Occipital lobe (tissue), 2 donors: Measurements from ENCODE around the gene CD247. TPM values are rescaled to one million over a fixed set of nuclear protein-coding genes. Genes with fewer than 3 reads are reported as not detected.
A peak's percentile ranks its signal among the peaks of the same experiment; 100 is the strongest.
"Not testable (repeated sequence)": the region's sequence is repeated elsewhere in the genome, so short reads cannot be mapped to it uniquely, and the experiment has no call there.

Experiments
- DNase-seq: peaks from one replicate; lab custom pipeline; 2025; lab: John Stamatoyannopoulos, UW
- total RNA-seq: library from RNA; depleted of rRNA; stranded (reverse); fragments of >200 nt; gene quantifications from one replicate; pipeline ENCODE4 v1.2.3, GENCODE V29; 2014

CD247 gene
- total RNA-seq: 2.3 TPM

DNA sequence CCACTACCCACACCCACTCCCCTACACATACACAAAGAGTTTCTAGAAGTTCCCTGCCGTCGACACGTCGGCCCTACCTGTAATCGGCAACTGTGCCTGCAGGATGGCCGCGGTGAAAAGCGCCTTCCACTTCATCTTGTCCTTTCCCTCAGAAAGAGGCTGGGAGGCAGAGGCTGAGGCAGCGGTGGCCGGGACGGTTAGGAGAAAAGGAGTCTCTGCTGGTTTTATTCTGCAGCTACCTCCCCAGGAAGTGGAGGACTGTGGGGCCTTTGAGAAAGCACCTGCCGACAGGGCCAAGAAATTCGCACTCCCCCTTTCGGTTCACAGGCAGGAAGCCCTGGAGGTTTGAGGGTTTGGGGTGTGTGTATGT lies at the start of gene CD247:
TSS of gene CD247 (minus strand) at position 199 of the 370 bp plus-strand sequence. CDS start at position 135, 64 bp downstream.
- DNase-seq: no peak

- no peak for DNase-seq
Measured at GRCh38 chr1:167567663-167568062, 49.3 kb upstream of the CD247 start.

- no peak for DNase-seq
Measured at GRCh38 chr1:167566766-167567165, 48.4 kb upstream of the CD247 start.

DNA sequence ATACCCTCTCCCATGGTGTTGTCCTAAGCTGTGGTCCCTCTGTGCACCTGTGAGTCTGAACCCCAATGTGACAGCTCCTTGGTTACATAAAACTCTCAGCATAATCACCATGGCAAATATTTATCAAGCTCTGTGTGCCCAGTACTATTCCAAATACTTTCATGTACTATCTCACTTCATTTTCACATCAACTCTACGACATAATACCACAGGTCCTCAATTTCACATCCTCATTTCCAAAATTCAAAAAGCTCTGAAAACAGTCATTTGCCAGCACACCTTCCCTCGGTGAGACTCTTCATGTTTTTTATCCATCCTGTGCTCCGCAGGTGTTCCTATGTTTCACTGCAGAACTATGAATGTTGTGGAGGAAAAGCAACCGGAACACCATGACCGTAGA lies 47.6 kb upstream of the CD247 start:
- DNase-seq: no peak

DNA sequence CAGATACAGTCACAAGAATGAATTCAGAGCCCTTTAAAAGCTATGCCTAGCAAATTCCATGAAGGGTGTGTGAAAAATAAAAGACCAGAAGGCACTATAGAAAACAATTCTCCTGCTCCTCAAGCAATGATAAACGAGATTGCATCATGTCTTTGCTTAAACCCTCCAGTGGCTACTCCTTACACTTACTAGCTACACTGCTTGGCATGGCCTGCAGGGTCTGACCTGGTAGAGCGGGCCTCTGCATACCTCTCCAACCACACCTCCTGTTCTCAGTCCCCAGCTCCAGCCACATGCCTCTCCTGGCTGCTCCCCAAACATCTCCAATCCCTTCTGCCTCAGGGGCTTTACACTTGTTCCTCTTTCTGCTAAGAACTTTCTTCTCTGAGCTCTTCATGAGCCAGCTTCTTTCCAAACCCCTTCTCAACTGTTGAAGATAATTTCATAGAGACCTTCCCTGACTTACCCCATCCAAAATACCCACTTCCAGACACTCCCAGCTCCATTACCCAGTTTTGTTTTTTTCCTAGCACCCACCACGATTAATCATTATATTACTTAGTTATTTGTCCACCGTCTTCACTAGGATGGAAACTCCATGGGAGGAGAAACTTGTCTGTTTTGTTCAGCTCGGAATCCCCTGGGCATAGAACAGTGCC lies 46.4 kb upstream of the CD247 start:
- DNase-seq: no peak

GRCh38 chr1:167563579-167564246 lies 45.4 kb upstream of the CD247 start:
- DNase-seq: no peak

- no peak for DNase-seq
Measured at GRCh38 chr1:167562702-167563101, 44.4 kb upstream of the CD247 start.

DNA sequence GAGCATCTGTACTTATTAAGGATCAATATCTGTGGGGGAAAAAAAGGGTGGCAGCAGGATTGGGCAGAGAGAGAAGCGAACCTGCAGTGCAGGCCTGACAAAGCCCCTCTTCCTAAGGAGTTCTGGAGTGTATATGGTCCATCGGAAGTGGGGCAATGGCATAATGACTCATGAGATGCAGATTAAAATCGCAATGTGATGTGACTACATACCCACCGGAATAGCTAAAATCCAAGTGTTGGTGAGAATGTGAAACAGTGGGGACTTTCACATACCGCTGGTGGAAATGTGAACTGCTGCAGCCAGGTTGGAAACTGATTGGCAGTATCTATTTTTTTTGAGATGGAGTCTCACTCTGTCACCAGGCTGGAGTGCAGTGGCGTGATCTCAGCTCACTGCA lies 43.4 kb upstream of the CD247 start:
- DNase-seq: no peak

- peak; percentile 32 for DNase-seq
Measured at GRCh38 chr1:167555971-167556714, 37.8 kb upstream of the CD247 start.

DNA sequence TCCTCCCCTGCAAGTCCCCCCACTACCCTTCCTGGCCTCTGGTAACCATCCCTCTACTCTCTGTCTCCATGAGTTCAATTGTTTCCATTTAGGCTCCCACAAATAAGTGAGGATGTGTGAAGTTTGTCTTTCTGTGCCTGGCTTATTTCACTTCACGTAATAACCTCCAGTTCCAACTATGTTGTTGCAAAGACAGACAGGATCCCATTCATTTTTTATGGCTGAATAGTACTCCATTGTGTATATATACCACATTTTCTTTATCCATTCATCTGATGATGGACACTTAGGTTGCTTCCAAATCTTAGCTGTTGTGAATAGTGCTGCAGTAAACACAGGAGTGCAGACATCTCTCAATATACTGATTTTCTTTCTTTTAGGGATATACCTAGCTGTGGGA lies 36.7 kb upstream of the CD247 start:
- DNase-seq: not testable (repeated sequence)

DNA sequence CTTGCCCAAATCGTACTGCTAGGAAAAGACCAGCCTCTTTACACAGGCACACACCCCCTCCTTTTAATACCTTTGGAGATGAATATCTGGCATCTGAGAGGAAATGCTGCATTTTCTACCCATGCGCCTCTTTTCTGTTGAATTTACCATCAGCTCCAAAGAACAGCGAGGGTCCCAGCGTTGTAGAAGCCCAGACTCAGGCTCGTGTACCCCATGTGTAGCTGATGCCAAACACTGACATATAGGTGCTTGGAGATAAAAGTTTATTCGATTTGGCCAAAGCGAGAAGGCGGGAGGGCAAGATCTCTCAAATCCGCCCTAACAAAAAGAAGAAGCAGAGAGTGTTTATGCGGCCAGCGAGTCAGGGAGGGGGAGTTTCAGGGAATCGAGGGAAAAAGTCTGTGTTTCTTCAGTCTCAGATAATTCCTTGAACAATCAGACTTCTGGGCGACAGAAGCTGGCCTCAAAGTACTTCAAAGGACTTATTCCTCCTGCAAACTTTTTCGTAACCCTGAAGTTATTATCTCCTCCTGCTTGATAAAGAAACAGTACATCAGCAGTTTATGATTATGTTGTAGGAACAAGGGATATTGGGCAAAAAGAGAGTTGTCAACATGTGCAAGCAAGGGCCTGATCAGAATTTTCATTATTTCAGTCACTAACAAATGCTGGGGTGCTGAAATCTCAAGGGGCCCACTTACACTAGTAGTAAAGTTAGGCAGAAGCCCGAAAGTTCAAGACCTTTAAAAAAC lies 35.9 kb upstream of the CD247 start:
- DNase-seq: no peak

GRCh38 chr1:167553136-167554027 lies 35.1 kb upstream of the CD247 start, which contains the start of gene CREG1:
Gene CREG1 (minus strand): TSS chr1:167553762.
- DNase-seq: peak; percentile 91

GRCh38 chr1:167551362-167551761 lies 33.0 kb upstream of the CD247 start:
- no peak for DNase-seq

DNA sequence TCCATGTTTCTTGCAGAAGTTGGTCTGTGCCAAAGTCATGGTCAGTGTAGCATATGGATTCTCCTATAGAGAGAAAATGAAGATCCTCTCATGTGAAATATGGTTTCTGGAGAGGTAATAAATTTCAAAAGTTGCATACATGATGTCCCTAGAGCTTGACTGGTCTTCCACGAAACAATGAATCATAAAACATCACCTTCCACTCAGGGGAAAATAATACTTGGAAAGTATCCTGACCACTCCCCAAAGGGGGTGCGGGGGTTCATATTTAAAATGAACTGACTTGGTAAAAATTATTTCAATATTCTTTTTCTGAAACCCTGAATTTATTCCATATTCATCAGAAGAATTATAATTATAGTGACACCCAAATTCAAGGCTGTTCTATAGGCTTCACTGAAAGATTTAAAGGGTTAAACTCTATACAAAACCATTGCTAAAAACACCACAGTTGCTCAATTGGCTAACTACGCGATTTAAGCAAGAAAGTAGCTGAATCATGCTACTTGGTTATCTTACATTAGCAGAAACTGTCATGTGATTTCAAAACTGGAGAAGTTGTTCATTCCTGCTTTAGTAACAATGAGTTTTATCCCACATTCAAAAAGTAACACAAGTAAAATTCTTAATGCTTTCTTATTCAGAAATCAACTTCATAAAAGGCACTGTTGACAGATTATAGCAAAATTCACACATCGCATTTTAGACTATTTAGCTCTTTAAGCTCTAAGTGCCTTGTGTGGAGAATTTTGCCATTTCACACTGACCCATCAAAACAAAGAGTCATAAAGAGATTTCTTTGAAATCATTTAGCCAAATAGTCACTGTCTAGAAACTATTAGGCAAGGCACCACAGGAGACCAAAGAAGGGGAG lies 30.0 kb upstream of the CD247 start:
- no peak for DNase-seq

DNA sequence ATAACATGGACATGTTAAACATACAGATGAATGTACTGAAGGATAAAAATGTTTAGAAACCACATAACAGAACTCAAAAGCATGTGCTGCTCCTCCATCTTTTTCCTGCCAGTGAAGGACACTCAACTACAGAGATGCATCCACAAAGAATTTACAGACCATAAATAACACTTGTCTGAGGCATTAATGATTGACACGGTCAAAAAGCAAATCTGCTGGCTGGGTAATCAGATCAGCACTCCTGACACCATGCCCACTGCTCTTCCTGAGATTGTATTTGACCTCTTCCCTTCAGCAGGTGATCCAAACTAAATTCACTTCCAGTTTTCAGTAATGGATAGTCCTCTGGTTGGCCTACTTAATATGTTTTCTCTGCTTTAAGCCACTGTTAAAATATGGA lies 28.6 kb upstream of the CD247 start:
- no peak for DNase-seq

GRCh38 chr1:167545349-167545748 lies 27.0 kb upstream of the CD247 start:
- DNase-seq: no peak

GRCh38 chr1:167544447-167545093 lies 26.2 kb upstream of the CD247 start:
- DNase-seq: no peak

GRCh38 chr1:167543199-167543990 lies 25.1 kb upstream of the CD247 start:
- no peak for DNase-seq
